HCT116 (cell line): ENCODE measurements around the gene FAHD1. TPM values are rescaled to one million over a fixed set of nuclear protein-coding genes. Genes with fewer than 3 reads are reported as not detected.

Experiments
- ATAC-seq: fragments of 200-7000 bp; cut with Tn5 transposase; 2 replicates; pipeline ENCODE4 v1.9.1; 2020; ENCODE audit warnings: mild to moderate bottlenecking, moderate library complexity
- BruUV-seq: library from RNA; stranded (reverse); fragments of 400-500 nt; replicated peaks from 2 replicates; lab custom pipeline; 2021; lab: Mats Ljungman, UMichigan
- CTCF ChIA-PET: fragments of 300-600 bp; sonication (Branson Sonifier 250); formaldehyde crosslinking; loops from one replicate; lab custom pipeline; 2021; ENCODE audit warnings: antibody characterized with exemption; lab: Charles Lee
- POLR2A ChIA-PET: fragments of 300-600, 350-600 bp; sonication (Branson Sonifier 250); formaldehyde crosslinking; loops from one replicate; lab custom pipeline; 2021; ENCODE audit warnings: antibody characterized with exemption; lab: Charles Lee
- RAD21 ChIA-PET, 2 experiments: fragments of 300-600 bp; sonication (Branson Sonifier 250); formaldehyde crosslinking; loops; one replicate each; lab custom pipeline; 2023; ENCODE audit warnings: low total read pairs in 2 of 2; ENCODE audit not compliant: uncharacterized antibody in 2 of 2, unreplicated experiment in 2 of 2, low non-redundant PET in 1 of 2; lab: Charles Lee
- DNase-seq: peaks from one replicate; pipeline ENCODE4 v3.0.0-alpha.2; 2010; ENCODE audit warnings: low read depth, low spot score
- H2AFZ ChIP-seq: fragments of 200-600 bp; shearing (Covaris generic), sonication (generic); 2 replicates; pipeline ENCODE4 v1.6.1; 2017; ENCODE audit warnings: low read depth, mixed run types, mixed read lengths, antibody characterized with exemption, low read length; ENCODE audit not compliant: poor library complexity, severe bottlenecking
- H3K27ac ChIP-seq: 2 replicates; pipeline ENCODE4 v1.5.1; 2012; ENCODE audit warnings: low read depth, low read length
- H3K27me3 ChIP-seq: fragments of 200-600 bp; sonication (generic); 2 replicates; pipeline ENCODE4 v1.6.1; 2016; ENCODE audit warnings: mixed run types, low read length, mixed read lengths; ENCODE audit not compliant: insufficient read depth
- H3K36me3 ChIP-seq, 2 experiments: fragments of 200-500 bp in 1 of 2; fragments of 200-600 bp in 1 of 2; sonication (Bioruptor generic) in 1 of 2; sonication (generic) in 1 of 2; 2 replicates each; pipeline versions ENCODE4 v1.5.1 to v1.6.1; 2014 to 2016; ENCODE audit warnings: low read length in 2 of 2, inconsistent platforms in 1 of 2, mixed read lengths in 1 of 2, mixed run types in 1 of 2; ENCODE audit not compliant: insufficient read depth in 2 of 2, control insufficient read depth in 1 of 2
- H3K4me1 ChIP-seq, 2 experiments: fragments of 200-600 bp in 1 of 2; sonication (generic) in 1 of 2; 2 replicates each; pipeline versions ENCODE4 v1.5.1 to v1.6.1; 2012 to 2017; ENCODE audit warnings: low read length in 2 of 2, inconsistent platforms in 1 of 2, mild to moderate bottlenecking in 1 of 2, mixed read lengths in 1 of 2, mixed run types in 1 of 2, moderate library complexity in 1 of 2; ENCODE audit not compliant: insufficient read depth in 2 of 2, control insufficient read depth in 1 of 2
- H3K4me2 ChIP-seq: fragments of 200-600 bp; sonication (generic); 2 replicates; pipeline ENCODE4 v1.6.1; 2017; ENCODE audit warnings: mixed run types, low read length, mixed read lengths
- H3K4me3 ChIP-seq, 2 experiments: fragments of 200-600 bp in 1 of 2; sonication (generic) in 1 of 2; replicated peaks in 1 of 2; 2 replicates each; pipeline ENCODE4 v1.5.1; 2011 to 2016; ENCODE audit warnings: low read length in 2 of 2, control low read depth in 1 of 2, low read depth in 1 of 2, mild to moderate bottlenecking in 1 of 2, mixed read lengths in 1 of 2, mixed run types in 1 of 2
- H3K79me2 ChIP-seq: fragments of 200-600 bp; sonication (generic); 2 replicates; pipeline ENCODE4 v1.6.1; 2017; ENCODE audit warnings: mild to moderate bottlenecking, mixed run types, low read length, moderate library complexity, mixed read lengths; ENCODE audit not compliant: insufficient read depth
- H3K9ac ChIP-seq: fragments of 200-600 bp; sonication (generic); 2 replicates; pipeline ENCODE4 v1.6.1; 2016; ENCODE audit warnings: low read length, mixed read lengths
- H3K9me2 ChIP-seq: fragments of 200-600 bp; sonication (generic), shearing (Covaris generic); 2 replicates; pipeline ENCODE4 v1.6.1; 2017; ENCODE audit warnings: mixed run types, mild to moderate bottlenecking, moderate library complexity; ENCODE audit not compliant: insufficient read depth
- H3K9me3 ChIP-seq, 2 experiments: fragments of 200-500 bp in 1 of 2; fragments of 200-600 bp in 1 of 2; sonication (Bioruptor generic) in 1 of 2; sonication (generic) in 1 of 2; 2 replicates each; pipeline ENCODE4 v1.6.1; 2014 to 2017; ENCODE audit warnings: low read length in 2 of 2, mixed read lengths in 2 of 2, inconsistent platforms in 1 of 2, low read depth in 1 of 2, mild to moderate bottlenecking in 1 of 2, mixed run types in 1 of 2, moderate library complexity in 1 of 2; ENCODE audit not compliant: control insufficient read depth in 1 of 2, insufficient read depth in 1 of 2
- H4K20me1 ChIP-seq: fragments of 200-600 bp; sonication (generic), shearing (Covaris generic); 2 replicates; pipeline ENCODE4 v1.6.1; 2017; ENCODE audit warnings: mixed run types, mild to moderate bottlenecking, moderate library complexity; ENCODE audit not compliant: insufficient read depth
- CBX3 ChIP-seq: IDR thresholded peaks from 2 replicates; pipeline ENCODE4 v1.6.1; 2012; ENCODE audit warnings: low read depth
- CEBPB ChIP-seq: IDR thresholded peaks from 2 replicates; pipeline ENCODE4 v1.6.1; 2012; ENCODE audit warnings: low read depth
- EZH2 ChIP-seq: fragments of 200-600 bp; sonication (generic); IDR thresholded peaks from 2 replicates; pipeline ENCODE4 v1.6.1; 2017; ENCODE audit warnings: antibody characterized with exemption, mixed run types
- EZH2phosphoT487 ChIP-seq: fragments of 200-600 bp; IDR thresholded peaks from 2 replicates; pipeline ENCODE4 v1.6.1; 2018; ENCODE audit warnings: antibody characterized with exemption, borderline replicate concordance
- FOSL1 ChIP-seq: IDR thresholded peaks from 2 replicates; pipeline ENCODE4 v1.6.1; 2012; ENCODE audit warnings: low read depth
- JUND ChIP-seq: IDR thresholded peaks from 2 replicates; pipeline ENCODE4 v1.6.1; 2012
- POLR2AphosphoS5 ChIP-seq: IDR thresholded peaks from 2 replicates; pipeline ENCODE4 v1.6.1; 2011; ENCODE audit warnings: mild to moderate bottlenecking, low read depth, low read length, moderate library complexity
- RAD21 ChIP-seq: IDR thresholded peaks from 2 replicates; pipeline ENCODE4 v1.6.1; 2012; ENCODE audit warnings: low read depth, mild to moderate bottlenecking
- SIN3A ChIP-seq: IDR thresholded peaks from 2 replicates; pipeline ENCODE4 v1.6.1; 2012; ENCODE audit warnings: low read depth
- TCF7L2 ChIP-seq: IDR thresholded peaks from 2 replicates; pipeline ENCODE4 v1.7.0; 2011; ENCODE audit warnings: borderline replicate concordance, inconsistent platforms; ENCODE audit not compliant: insufficient read depth, insufficient read length; ENCODE audit errors: extremely low read depth
- YY1 ChIP-seq: IDR thresholded peaks from 2 replicates; pipeline ENCODE4 v1.6.1; 2011; ENCODE audit warnings: low read length, low read depth, moderate library complexity, mild to moderate bottlenecking; ENCODE audit not compliant: insufficient replicate concordance; ENCODE audit errors: extremely low read depth
- ZFX ChIP-seq: fragments of 450-650 bp; IDR thresholded peaks from 2 replicates; pipeline ENCODE4 v1.6.1; 2017
- ZNF274 ChIP-seq: fragments of 200-500 bp; sonication (Bioruptor generic); IDR thresholded peaks from 2 replicates; pipeline ENCODE4 v1.6.1; 2014; ENCODE audit warnings: mild to moderate bottlenecking, low read depth, low read length, inconsistent platforms
- intact Hi-C: fragments of 100-400 bp; cut with micrococcal nuclease; formaldehyde crosslinking; loops from 2 replicates; pipeline ENCODE4 v1.10.0; 2022
- total RNA-seq: library from RNA; stranded (reverse); gene quantifications from one replicate; pipeline ENCODE4 v1.2.1, GENCODE V29; 2021; ENCODE audit not compliant: unreplicated experiment
- TF ChIP-seq, protein P1 (sequence below): IDR thresholded peaks from 2 replicates; pipeline ENCODE4 v1.6.1; 2012
- TF ChIP-seq, protein P2 (sequence below): IDR thresholded peaks from 2 replicates; pipeline ENCODE4 v1.6.1; 2011; ENCODE audit warnings: mild to moderate bottlenecking, low read length, moderate library complexity; ENCODE audit not compliant: insufficient replicate concordance; ENCODE audit errors: extremely low read depth
- TF ChIP-seq, protein P3 (sequence below), 3 experiments: fragments of 200-600 bp in 1 of 3; sonication (generic) in 1 of 3; IDR thresholded peaks in 2 of 3; conservative IDR thresholded peaks in 1 of 3; 2 replicates each; pipeline ENCODE4 v1.5.1; 2012 to 2017; ENCODE audit warnings: low read depth in 2 of 3, low read length in 2 of 3, antibody characterized with exemption in 1 of 3, borderline replicate concordance in 1 of 3, control low read depth in 1 of 3, mild to moderate bottlenecking in 1 of 3, mixed read lengths in 1 of 3, mixed run types in 1 of 3, moderate library complexity in 1 of 3; ENCODE audit not compliant: insufficient read depth in 1 of 3
- TF ChIP-seq, protein P4 (sequence below): IDR thresholded peaks from 2 replicates; pipeline ENCODE4 v1.6.1; 2012
- TF ChIP-seq, protein P5 (sequence below): IDR thresholded peaks from 2 replicates; pipeline ENCODE4 v1.6.1; 2012; ENCODE audit warnings: low read depth

FAHD1 gene
- total RNA-seq, 1 experiment from 2014 or later: 25.8 TPM

DNA sequence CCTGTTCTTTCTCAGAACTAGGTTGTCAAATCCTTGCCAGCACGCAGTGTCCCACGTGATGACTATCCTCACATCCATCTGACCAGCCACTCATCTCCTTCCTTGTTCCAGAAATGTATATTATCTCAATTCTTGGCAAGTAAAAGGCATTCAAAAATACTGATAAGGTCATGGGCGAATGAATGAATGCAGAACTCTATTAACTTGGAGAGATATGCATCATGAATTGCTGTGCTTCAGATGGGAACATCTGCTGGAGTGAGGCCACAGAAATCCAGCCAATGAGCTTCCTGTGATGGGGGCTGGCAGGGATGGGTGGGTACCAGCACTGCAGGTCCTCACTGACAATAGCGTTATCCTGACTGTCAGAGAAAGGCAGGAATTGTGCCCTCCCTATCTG, 19.0 kb downstream of the FAHD1 start:
- ChIA-PET RAD21 (no interaction called here), POLR2A (no interaction called here), CTCF (no interaction called here)
- H3K9me2 ChIP-seq: no peaks in the 10 kb centered on the region
- no peak overlapping the region for H2AFZ ChIP-seq
- no peaks in the 10 kb centered on the region for H3K4me1 ChIP-seq
- H3K36me3 ChIP-seq: no peaks in the 10 kb centered on the region
- intact Hi-C loops: no loop called here
- H3K4me3 ChIP-seq: no peak overlapping the region
- H3K27me3 ChIP-seq: no peaks in the 10 kb centered on the region
- ATAC-seq (no peak), DNase-seq (no peak)
- H3K9me3 ChIP-seq: no peaks in the 10 kb centered on the region
- no peaks in the 10 kb centered on the region for H3K79me2 ChIP-seq
- no TSS peak for BruUV-seq
- no peak overlapping the region for H3K9ac ChIP-seq
- H3K4me2 ChIP-seq: no peak overlapping the region
- no peaks in the 10 kb centered on the region for H4K20me1 ChIP-seq
- TF ChIP-seq EZH2phosphoT487 (no peak), ZFX (no peak), EZH2 (no peak), SIN3A (no peak), FOSL1 (no peak), CEBPB (no peak), CBX3 (no peak), POLR2AphosphoS5 (no peak), YY1 (no peak), RAD21 (no peak), TCF7L2 (no peak), JUND (no peak), ZNF274 (no peak)
- TF ChIP-seq, protein P1, sequence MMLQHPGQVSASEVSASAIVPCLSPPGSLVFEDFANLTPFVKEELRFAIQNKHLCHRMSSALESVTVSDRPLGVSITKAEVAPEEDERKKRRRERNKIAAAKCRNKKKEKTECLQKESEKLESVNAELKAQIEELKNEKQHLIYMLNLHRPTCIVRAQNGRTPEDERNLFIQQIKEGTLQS: no peak
- TF ChIP-seq, protein P2, sequence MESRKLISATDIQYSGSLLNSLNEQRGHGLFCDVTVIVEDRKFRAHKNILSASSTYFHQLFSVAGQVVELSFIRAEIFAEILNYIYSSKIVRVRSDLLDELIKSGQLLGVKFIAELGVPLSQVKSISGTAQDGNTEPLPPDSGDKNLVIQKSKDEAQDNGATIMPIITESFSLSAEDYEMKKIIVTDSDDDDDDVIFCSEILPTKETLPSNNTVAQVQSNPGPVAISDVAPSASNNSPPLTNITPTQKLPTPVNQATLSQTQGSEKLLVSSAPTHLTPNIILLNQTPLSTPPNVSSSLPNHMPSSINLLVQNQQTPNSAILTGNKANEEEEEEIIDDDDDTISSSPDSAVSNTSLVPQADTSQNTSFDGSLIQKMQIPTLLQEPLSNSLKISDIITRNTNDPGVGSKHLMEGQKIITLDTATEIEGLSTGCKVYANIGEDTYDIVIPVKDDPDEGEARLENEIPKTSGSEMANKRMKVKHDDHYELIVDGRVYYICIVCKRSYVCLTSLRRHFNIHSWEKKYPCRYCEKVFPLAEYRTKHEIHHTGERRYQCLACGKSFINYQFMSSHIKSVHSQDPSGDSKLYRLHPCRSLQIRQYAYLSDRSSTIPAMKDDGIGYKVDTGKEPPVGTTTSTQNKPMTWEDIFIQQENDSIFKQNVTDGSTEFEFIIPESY: no peak
- TF ChIP-seq, protein P3, sequence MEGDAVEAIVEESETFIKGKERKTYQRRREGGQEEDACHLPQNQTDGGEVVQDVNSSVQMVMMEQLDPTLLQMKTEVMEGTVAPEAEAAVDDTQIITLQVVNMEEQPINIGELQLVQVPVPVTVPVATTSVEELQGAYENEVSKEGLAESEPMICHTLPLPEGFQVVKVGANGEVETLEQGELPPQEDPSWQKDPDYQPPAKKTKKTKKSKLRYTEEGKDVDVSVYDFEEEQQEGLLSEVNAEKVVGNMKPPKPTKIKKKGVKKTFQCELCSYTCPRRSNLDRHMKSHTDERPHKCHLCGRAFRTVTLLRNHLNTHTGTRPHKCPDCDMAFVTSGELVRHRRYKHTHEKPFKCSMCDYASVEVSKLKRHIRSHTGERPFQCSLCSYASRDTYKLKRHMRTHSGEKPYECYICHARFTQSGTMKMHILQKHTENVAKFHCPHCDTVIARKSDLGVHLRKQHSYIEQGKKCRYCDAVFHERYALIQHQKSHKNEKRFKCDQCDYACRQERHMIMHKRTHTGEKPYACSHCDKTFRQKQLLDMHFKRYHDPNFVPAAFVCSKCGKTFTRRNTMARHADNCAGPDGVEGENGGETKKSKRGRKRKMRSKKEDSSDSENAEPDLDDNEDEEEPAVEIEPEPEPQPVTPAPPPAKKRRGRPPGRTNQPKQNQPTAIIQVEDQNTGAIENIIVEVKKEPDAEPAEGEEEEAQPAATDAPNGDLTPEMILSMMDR (IDR thresholded peaks at IDR 0.05 in 2 of 3, conservative IDR thresholded peaks at IDR 0.05 in 1 of 3; ENCODE audit: borderline replicate concordance in 1 of 3, insufficient read depth in 1 of 3, low read depth in 2 of 3, low read length in 2 of 3): no peak
- TF ChIP-seq, protein P4, sequence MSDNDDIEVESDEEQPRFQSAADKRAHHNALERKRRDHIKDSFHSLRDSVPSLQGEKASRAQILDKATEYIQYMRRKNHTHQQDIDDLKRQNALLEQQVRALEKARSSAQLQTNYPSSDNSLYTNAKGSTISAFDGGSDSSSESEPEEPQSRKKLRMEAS: no peak
- TF ChIP-seq, protein P5, sequence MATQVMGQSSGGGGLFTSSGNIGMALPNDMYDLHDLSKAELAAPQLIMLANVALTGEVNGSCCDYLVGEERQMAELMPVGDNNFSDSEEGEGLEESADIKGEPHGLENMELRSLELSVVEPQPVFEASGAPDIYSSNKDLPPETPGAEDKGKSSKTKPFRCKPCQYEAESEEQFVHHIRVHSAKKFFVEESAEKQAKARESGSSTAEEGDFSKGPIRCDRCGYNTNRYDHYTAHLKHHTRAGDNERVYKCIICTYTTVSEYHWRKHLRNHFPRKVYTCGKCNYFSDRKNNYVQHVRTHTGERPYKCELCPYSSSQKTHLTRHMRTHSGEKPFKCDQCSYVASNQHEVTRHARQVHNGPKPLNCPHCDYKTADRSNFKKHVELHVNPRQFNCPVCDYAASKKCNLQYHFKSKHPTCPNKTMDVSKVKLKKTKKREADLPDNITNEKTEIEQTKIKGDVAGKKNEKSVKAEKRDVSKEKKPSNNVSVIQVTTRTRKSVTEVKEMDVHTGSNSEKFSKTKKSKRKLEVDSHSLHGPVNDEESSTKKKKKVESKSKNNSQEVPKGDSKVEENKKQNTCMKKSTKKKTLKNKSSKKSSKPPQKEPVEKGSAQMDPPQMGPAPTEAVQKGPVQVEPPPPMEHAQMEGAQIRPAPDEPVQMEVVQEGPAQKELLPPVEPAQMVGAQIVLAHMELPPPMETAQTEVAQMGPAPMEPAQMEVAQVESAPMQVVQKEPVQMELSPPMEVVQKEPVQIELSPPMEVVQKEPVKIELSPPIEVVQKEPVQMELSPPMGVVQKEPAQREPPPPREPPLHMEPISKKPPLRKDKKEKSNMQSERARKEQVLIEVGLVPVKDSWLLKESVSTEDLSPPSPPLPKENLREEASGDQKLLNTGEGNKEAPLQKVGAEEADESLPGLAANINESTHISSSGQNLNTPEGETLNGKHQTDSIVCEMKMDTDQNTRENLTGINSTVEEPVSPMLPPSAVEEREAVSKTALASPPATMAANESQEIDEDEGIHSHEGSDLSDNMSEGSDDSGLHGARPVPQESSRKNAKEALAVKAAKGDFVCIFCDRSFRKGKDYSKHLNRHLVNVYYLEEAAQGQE: no peak
- no peak overlapping the region for H3K27ac ChIP-seq
